IMR-90 (cell line): ENCODE results near the gene ZFPM1. TPM values are rescaled to one million over a fixed set of nuclear protein-coding genes. Genes with fewer than 3 reads are reported as not detected.

ENCODE experiments used
- ATAC-seq: fragments of 200-7000 bp; cut with Tn5 transposase; 2 replicates; pipeline ENCODE4 v1.9.1; 2020; ENCODE audit warnings: low read depth, mild to moderate bottlenecking, moderate library complexity
- BruUV-seq: library from RNA; stranded (reverse); fragments of 400-500 nt; replicated peaks from 2 replicates; lab custom pipeline; 2021; lab: Mats Ljungman, UMichigan
- CTCF ChIA-PET: fragments of 300-600 bp; formaldehyde crosslinking; extraction: SDS; loops from one replicate; lab custom pipeline; 2021; ENCODE audit warnings: antibody characterized with exemption; lab: Yijun Ruan, JAX
- POLR2A ChIA-PET: fragments of 300-600 bp; sonication (Branson Sonifier 250); formaldehyde crosslinking; loops from one replicate; lab custom pipeline; 2022; ENCODE audit warnings: antibody characterized with exemption; ENCODE audit not compliant: unreplicated experiment; lab: Charles Lee
- DNase-seq: peaks from one replicate; pipeline ENCODE4 v3.0.0; 2013
- H2AFZ ChIP-seq: replicated peaks from 2 replicates; pipeline ENCODE3; 2013; ENCODE audit warnings: low read length, mild to moderate bottlenecking; ENCODE audit not compliant: poor library complexity
- H2AK5ac ChIP-seq: 2 replicates; pipeline ENCODE4 v1.6.1; 2013; ENCODE audit warnings: low read depth, low read length, inconsistent platforms
- H2AK9ac ChIP-seq: replicated peaks from 2 replicates; pipeline ENCODE3; 2013; ENCODE audit warnings: mild to moderate bottlenecking, low read depth, low read length, moderate library complexity; ENCODE audit not compliant: poor library complexity
- H2BK120ac ChIP-seq: 2 replicates; pipeline ENCODE4 v1.6.1; 2013; ENCODE audit warnings: low read depth, low read length, inconsistent platforms
- H2BK15ac ChIP-seq: 3 replicates; pipeline ENCODE4 v1.6.1; 2013; ENCODE audit warnings: low read depth, low read length, inconsistent platforms
- H2BK20ac ChIP-seq: 2 replicates; pipeline ENCODE4 v1.6.1; 2013; ENCODE audit warnings: low read depth, mild to moderate bottlenecking, inconsistent platforms, low read length, moderate library complexity
- H2BK5ac ChIP-seq: 2 replicates; pipeline ENCODE4 v1.6.1; 2013; ENCODE audit warnings: mild to moderate bottlenecking, low read depth, low read length, inconsistent platforms; ENCODE audit not compliant: poor library complexity, severe bottlenecking
- H3K14ac ChIP-seq: replicated peaks from 2 replicates; pipeline ENCODE4 v1.6.1; 2013; ENCODE audit warnings: low read depth, low read length, inconsistent platforms
- H3K18ac ChIP-seq: 2 replicates; pipeline ENCODE4 v1.6.1; 2013; ENCODE audit warnings: low read depth, low read length, control low read depth
- H3K23ac ChIP-seq: 2 replicates; pipeline ENCODE4 v1.6.1; 2013; ENCODE audit warnings: low read depth, low read length, inconsistent platforms
- H3K27ac ChIP-seq: 2 replicates; pipeline ENCODE4 v1.5.1; 2013; ENCODE audit warnings: mild to moderate bottlenecking, control low read depth, low read length; ENCODE audit not compliant: insufficient read depth
- H3K27me3 ChIP-seq: 2 replicates; pipeline ENCODE4 v1.6.1; 2013; ENCODE audit warnings: low read length; ENCODE audit not compliant: control insufficient read depth, insufficient read depth
- H3K36me3 ChIP-seq: 2 replicates; pipeline ENCODE4 v1.6.1; 2013; ENCODE audit warnings: low read length, mixed read lengths; ENCODE audit not compliant: control insufficient read depth, insufficient read depth
- H3K4ac ChIP-seq: 2 replicates; pipeline ENCODE4 v1.6.1; 2013; ENCODE audit warnings: low read depth, low read length, inconsistent platforms
- H3K4me1 ChIP-seq: 2 replicates; pipeline ENCODE4 v1.6.1; 2013; ENCODE audit warnings: low read length, mixed read lengths; ENCODE audit not compliant: control insufficient read depth, insufficient read depth
- H3K4me2 ChIP-seq: 2 replicates; pipeline ENCODE4 v1.6.1; 2013; ENCODE audit warnings: low read depth, mild to moderate bottlenecking, control low read depth, low read length, moderate library complexity
- H3K4me3 ChIP-seq: 2 replicates; pipeline ENCODE4 v1.5.1; 2013; ENCODE audit warnings: low read depth, mild to moderate bottlenecking, control low read depth, low read length, moderate library complexity; ENCODE audit not compliant: insufficient read depth
- H3K56ac ChIP-seq: 2 replicates; pipeline ENCODE4 v1.6.1; 2013; ENCODE audit warnings: low read length, inconsistent platforms; ENCODE audit not compliant: insufficient read depth; ENCODE audit errors: extremely low read depth
- H3K79me1 ChIP-seq, 2 experiments: 2 replicates each; pipeline ENCODE4 v1.6.1; 2013; ENCODE audit warnings: low read length in 2 of 2, inconsistent platforms in 1 of 2, low read depth in 1 of 2
- H3K9ac ChIP-seq: 2 replicates; pipeline ENCODE4 v1.6.1; 2013; ENCODE audit warnings: low read depth, low read length, control low read depth
- H3K9me1 ChIP-seq: 2 replicates; pipeline ENCODE4 v1.6.1; 2013; ENCODE audit warnings: low read length, inconsistent platforms; ENCODE audit not compliant: insufficient read depth
- H3K9me3 ChIP-seq: 2 replicates; pipeline ENCODE4 v1.6.1; 2013; ENCODE audit warnings: low read length; ENCODE audit not compliant: control insufficient read depth, insufficient read depth
- H4K20me1 ChIP-seq: 2 replicates; pipeline ENCODE4 v1.6.1; 2013; ENCODE audit warnings: low read length, inconsistent platforms; ENCODE audit not compliant: insufficient read depth
- H4K5ac ChIP-seq: 2 replicates; pipeline ENCODE4 v1.6.1; 2013; ENCODE audit warnings: mild to moderate bottlenecking, low read depth, low read length, control low read depth
- H4K8ac ChIP-seq, 2 experiments: 2 replicates each; pipeline ENCODE4 v1.6.1; 2013; ENCODE audit warnings: low read depth in 2 of 2, low read length in 2 of 2, control low read depth in 1 of 2, inconsistent platforms in 1 of 2
- H4K91ac ChIP-seq: 2 replicates; pipeline ENCODE4 v1.6.1; 2013; ENCODE audit warnings: low read depth, low read length, inconsistent platforms; ENCODE audit not compliant: insufficient read depth
- BHLHE40 ChIP-seq: fragments of 150-350 bp; IDR thresholded peaks from 2 replicates; pipeline ENCODE4 v1.6.1; 2016; ENCODE audit warnings: mild to moderate bottlenecking, low read depth, low read length
- FOS ChIP-seq: fragments of 150-350 bp; IDR thresholded peaks from 2 replicates; pipeline ENCODE4 v1.6.1; 2016; ENCODE audit warnings: low read depth, low read length
- MAFK ChIP-seq: IDR thresholded peaks from 2 replicates; pipeline ENCODE4 v1.6.1; 2012; ENCODE audit warnings: low read depth, low read length, improper control_type of control experiment
- MXI1 ChIP-seq: IDR thresholded peaks from 2 replicates; pipeline ENCODE4 v1.6.1; 2012; ENCODE audit warnings: low read depth, mild to moderate bottlenecking, low read length, moderate library complexity, borderline replicate concordance
- NFE2L2 ChIP-seq: fragments of 150-350 bp; IDR thresholded peaks from 2 replicates; pipeline ENCODE4 v1.6.1; 2016; ENCODE audit warnings: low read depth, mild to moderate bottlenecking, low read length
- POLR2A ChIP-seq: IDR thresholded peaks from 2 replicates; pipeline ENCODE4 v1.6.1; 2012; ENCODE audit warnings: mild to moderate bottlenecking, low read depth, low read length
- RFX5 ChIP-seq: IDR thresholded peaks from 2 replicates; pipeline ENCODE4 v1.8.0; 2012; ENCODE audit warnings: low read depth, mild to moderate bottlenecking, low read length, moderate library complexity
- whole genome bisulfite sequencing, 2 experiments: methylation state at CpG; one replicate each; pipeline versions ENCODE4 v1.1.5 to v1.1.7; 2013; ENCODE audit warnings: missing lambda C conversion rate in 2 of 2; ENCODE audit not compliant: insufficient read length in 1 of 2; ENCODE audit errors: extremely low coverage in 2 of 2; 5-methylcytosine and 5-hydroxymethylcytosine counted together
- dilution Hi-C: fragments of 300-500 bp; cut with HindIII; formaldehyde crosslinking; loops from one replicate; pipeline ENCODE4 v1.14.3; 2018; ENCODE audit warnings: low sequenced_read_pairs; ENCODE audit not compliant: unreplicated experiment
- in situ Hi-C: fragments of 300-500 bp; cut with MboI; formaldehyde crosslinking; loops from 3 replicates; pipeline ENCODE4 v1.14.3; 2019; ENCODE audit warnings: low sequenced_read_pairs, inconsistent platforms, mixed read lengths
- intact Hi-C: fragments of 100-400 bp; cut with micrococcal nuclease; formaldehyde crosslinking; loops from 2 replicates; pipeline ENCODE4 v1.10.0; 2022
- polyA plus RNA-seq, 3 experiments: library from polyadenylated mRNA; depleted of rRNA; stranded (reverse); fragments of >200 nt; gene quantifications; 2 replicates each; pipeline ENCODE4 v1.2.3, GENCODE V29; 2012; ENCODE audit warnings: low replicate concordance in 1 of 3
- total RNA-seq: library from RNA; depleted of rRNA; stranded (reverse); fragments of >200 nt; gene quantifications from 2 replicates; pipeline ENCODE4 v1.2.3, GENCODE V29; 2012
- TF ChIP-seq, protein P1 (sequence below): fragments of 150-350 bp; IDR thresholded peaks from 2 replicates; pipeline ENCODE4 v1.6.1; 2016; ENCODE audit warnings: low read depth, mild to moderate bottlenecking, low read length, moderate library complexity, borderline replicate concordance

ZFPM1 gene
- total and polyA plus RNA-seq, 2 of the 4 experiments (the other 2 are of a cell fraction): 0.36 to 1.1 TPM

DNA sequence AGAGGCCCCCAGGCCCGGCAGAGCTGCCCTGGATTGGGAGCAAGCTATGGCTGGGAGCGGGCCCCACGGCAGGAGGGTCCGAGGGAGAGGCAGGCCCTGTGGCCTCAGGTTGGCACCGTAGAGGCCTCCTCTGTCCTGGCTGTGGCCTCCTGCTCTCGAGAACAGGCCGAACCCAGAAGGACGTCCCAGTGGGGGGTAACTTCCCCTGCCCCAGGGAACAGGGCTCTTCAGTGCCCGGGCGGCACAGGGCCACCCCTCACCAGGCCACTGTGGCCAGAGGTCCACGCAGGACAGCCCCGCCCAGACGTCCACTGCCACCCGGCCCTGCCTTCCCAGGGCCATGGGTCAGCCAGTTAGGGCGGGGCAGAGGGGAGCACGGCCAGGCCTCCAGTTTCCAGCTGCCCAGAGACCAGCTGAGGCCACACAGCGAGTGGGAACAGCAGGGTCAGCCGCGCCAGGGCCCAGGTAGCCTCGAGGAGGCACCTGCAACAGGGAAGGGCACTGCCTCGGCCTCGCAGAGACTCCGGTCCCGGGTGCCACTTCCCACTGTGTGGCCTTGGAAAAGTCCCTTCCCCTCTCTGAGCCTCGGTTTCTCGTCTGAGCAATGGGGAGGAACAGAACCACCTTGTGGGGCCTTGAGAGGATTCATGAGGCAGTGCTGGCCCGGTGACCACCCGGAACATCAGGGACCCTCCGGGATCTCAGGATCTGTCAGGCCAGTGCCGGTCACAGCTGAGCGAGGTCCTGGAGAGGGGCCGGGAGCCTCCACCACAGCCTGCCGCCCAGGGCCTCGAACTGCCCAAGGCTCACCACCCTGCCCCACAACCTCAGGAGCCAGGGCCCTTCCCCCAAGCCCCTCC, 38.3 kb upstream of the ZFPM1 start:
- H4K5ac ChIP-seq: no peak overlapping the region
- intact Hi-C loops: no loop called here
- no peaks in the 10 kb centered on the region for H3K9me3 ChIP-seq

More for the DNA sequence above, 38.3 kb upstream of the ZFPM1 start:
- Histone ChIP-seq H3K36me3 (peaks cover 64% of the 10 kb centered on the region), H2BK15ac (no peak overlapping the region), H4K20me1 (peaks cover 100% of the 10 kb centered on the region), H3K9me1 (peaks cover 15% of the 10 kb centered on the region), H3K4me3 (no peak overlapping the region), H2AK5ac (no peak overlapping the region), H4K8ac (no peak overlapping the region), H3K14ac (no peak overlapping the region), H2BK5ac (no peak overlapping the region), H3K27me3 (no peaks in the 10 kb centered on the region), H3K18ac (no peak overlapping the region), H2BK20ac (no peak overlapping the region), H3K4ac (no peak overlapping the region), H3K27ac (no peak overlapping the region), H3K4me2 (no peak overlapping the region), H3K9ac (no peak overlapping the region), H3K23ac (no peak overlapping the region), H2AK9ac (peak overlapping the region; percentile 76), H3K79me1 (peaks cover 13 to 94% of the 10 kb centered on the region in 2 experiments), H4K91ac (no peak overlapping the region), H2AFZ (no peak overlapping the region), H3K56ac (no peak overlapping the region), H2BK120ac (no peak overlapping the region), H3K4me1 (no peaks in the 10 kb centered on the region; the same call in 1 of the 2 replicates)
- no peak for ATAC-seq
- dilution Hi-C loops (no loop called here), in situ Hi-C loops (no loop called here)
- 98% methylated on average over 8 of the region's 34 CpGs; no CpG with 5 or more reads in 1 of the 2 experiments for WGBS, 2 experiments
- DNase-seq: no peak
- no TSS peak for BruUV-seq
- TF ChIP-seq BHLHE40: no peak
- no peak for TF ChIP-seq NFE2L2
- TF ChIP-seq MAFK: no peak
- TF ChIP-seq FOS: no peak
- TF ChIP-seq, protein P1, sequence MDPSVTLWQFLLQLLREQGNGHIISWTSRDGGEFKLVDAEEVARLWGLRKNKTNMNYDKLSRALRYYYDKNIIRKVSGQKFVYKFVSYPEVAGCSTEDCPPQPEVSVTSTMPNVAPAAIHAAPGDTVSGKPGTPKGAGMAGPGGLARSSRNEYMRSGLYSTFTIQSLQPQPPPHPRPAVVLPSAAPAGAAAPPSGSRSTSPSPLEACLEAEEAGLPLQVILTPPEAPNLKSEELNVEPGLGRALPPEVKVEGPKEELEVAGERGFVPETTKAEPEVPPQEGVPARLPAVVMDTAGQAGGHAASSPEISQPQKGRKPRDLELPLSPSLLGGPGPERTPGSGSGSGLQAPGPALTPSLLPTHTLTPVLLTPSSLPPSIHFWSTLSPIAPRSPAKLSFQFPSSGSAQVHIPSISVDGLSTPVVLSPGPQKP: no peak
- TF ChIP-seq POLR2A: no peak
- TF ChIP-seq MXI1: no peak
- TF ChIP-seq RFX5: no peak
- ChIA-PET CTCF (no interaction called here), POLR2A (no interaction called here)
